PFSK-1 (cell line): Measurements from ENCODE around the gene TANGO2.

ENCODE experiments used
- FOXP2 ChIP-seq: optimal IDR thresholded peaks from 2 replicates; pipeline ENCODE3; 2011; ENCODE audit warnings: borderline replicate concordance, control low read depth, inconsistent platforms; ENCODE audit not compliant: insufficient read depth; ENCODE audit errors: extremely low read length, extremely low read depth
- POLR2AphosphoS5 ChIP-seq: IDR thresholded peaks from 2 replicates; pipeline ENCODE4 v1.6.1; 2012; ENCODE audit warnings: low read depth, mild to moderate bottlenecking, control low read depth, low read length, moderate library complexity
- SIN3A ChIP-seq: IDR thresholded peaks from 2 replicates; pipeline ENCODE4 v1.6.1; 2012; ENCODE audit warnings: mild to moderate bottlenecking, low read length, moderate library complexity, borderline replicate concordance; ENCODE audit not compliant: insufficient read depth
- TAF1 ChIP-seq: IDR thresholded peaks from 2 replicates; pipeline ENCODE4 v1.6.1; 2012; ENCODE audit warnings: low read length, control low read depth, borderline replicate concordance; ENCODE audit not compliant: insufficient read depth
- TF ChIP-seq, protein P1 (sequence below), 2 experiments: IDR thresholded peaks; 2 replicates each; pipeline versions ENCODE4 v1.6.1 to v1.8.0; 2011 to 2012; ENCODE audit warnings: low read depth in 2 of 2, low read length in 2 of 2, control low read depth in 1 of 2, inconsistent platforms in 1 of 2, mild to moderate bottlenecking in 1 of 2, moderate library complexity in 1 of 2; ENCODE audit not compliant: insufficient read depth in 1 of 2

TANGO2 gene

GRCh38 chr22:20000246-20001081, 20.4 kb upstream of the TANGO2 start:
- TF ChIP-seq POLR2AphosphoS5 (no peak), TAF1 (no peak), FOXP2 (no peak), SIN3A (no peak)
- TF ChIP-seq, protein P1, sequence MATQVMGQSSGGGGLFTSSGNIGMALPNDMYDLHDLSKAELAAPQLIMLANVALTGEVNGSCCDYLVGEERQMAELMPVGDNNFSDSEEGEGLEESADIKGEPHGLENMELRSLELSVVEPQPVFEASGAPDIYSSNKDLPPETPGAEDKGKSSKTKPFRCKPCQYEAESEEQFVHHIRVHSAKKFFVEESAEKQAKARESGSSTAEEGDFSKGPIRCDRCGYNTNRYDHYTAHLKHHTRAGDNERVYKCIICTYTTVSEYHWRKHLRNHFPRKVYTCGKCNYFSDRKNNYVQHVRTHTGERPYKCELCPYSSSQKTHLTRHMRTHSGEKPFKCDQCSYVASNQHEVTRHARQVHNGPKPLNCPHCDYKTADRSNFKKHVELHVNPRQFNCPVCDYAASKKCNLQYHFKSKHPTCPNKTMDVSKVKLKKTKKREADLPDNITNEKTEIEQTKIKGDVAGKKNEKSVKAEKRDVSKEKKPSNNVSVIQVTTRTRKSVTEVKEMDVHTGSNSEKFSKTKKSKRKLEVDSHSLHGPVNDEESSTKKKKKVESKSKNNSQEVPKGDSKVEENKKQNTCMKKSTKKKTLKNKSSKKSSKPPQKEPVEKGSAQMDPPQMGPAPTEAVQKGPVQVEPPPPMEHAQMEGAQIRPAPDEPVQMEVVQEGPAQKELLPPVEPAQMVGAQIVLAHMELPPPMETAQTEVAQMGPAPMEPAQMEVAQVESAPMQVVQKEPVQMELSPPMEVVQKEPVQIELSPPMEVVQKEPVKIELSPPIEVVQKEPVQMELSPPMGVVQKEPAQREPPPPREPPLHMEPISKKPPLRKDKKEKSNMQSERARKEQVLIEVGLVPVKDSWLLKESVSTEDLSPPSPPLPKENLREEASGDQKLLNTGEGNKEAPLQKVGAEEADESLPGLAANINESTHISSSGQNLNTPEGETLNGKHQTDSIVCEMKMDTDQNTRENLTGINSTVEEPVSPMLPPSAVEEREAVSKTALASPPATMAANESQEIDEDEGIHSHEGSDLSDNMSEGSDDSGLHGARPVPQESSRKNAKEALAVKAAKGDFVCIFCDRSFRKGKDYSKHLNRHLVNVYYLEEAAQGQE (IDR thresholded peaks at IDR 0.05; ENCODE audit: insufficient read depth in 1 of 2, low read depth in 2 of 2, low read length in 2 of 2): no peak

GRCh38 chr22:20001082-20001638, 19.8 kb upstream of the TANGO2 start:
- TF ChIP-seq SIN3A: no peak
- TF ChIP-seq, protein P1 (IDR thresholded peaks at IDR 0.05; ENCODE audit: insufficient read depth in 1 of 2, low read depth in 2 of 2, low read length in 2 of 2): no peak
- no peak for TF ChIP-seq POLR2AphosphoS5

- TF ChIP-seq SIN3A (no peak), FOXP2 (no peak), POLR2AphosphoS5 (no peak), TAF1 (no peak)
- TF ChIP-seq, protein P1 (IDR thresholded peaks at IDR 0.05; ENCODE audit: insufficient read depth in 1 of 2, low read depth in 2 of 2, low read length in 2 of 2): no peak
Measured at GRCh38 chr22:20002128-20002527, 18.8 kb upstream of the TANGO2 start.

GRCh38 chr22:20002636-20003035, 18.3 kb upstream of the TANGO2 start:
- TF ChIP-seq POLR2AphosphoS5: no peak
- TF ChIP-seq FOXP2: no peak
- no peak for TF ChIP-seq TAF1
- no peak for TF ChIP-seq SIN3A
- TF ChIP-seq, protein P1 (IDR thresholded peaks at IDR 0.05; ENCODE audit: insufficient read depth in 1 of 2, low read depth in 2 of 2, low read length in 2 of 2): no peak

- TF ChIP-seq, protein P1 (IDR thresholded peaks at IDR 0.05; ENCODE audit: insufficient read depth in 1 of 2, low read depth in 2 of 2, low read length in 2 of 2): no peak
- TF ChIP-seq POLR2AphosphoS5 (no peak), FOXP2 (no peak), TAF1 (no peak), SIN3A (no peak)
Measured at GRCh38 chr22:20003304-20003703, 17.6 kb upstream of the TANGO2 start.
